ENCODE results near the gene NUDT5. TPM values are rescaled to one million over a fixed set of nuclear protein-coding genes. Genes with fewer than 3 reads are reported as not detected.

The NUDT5 gene
- total RNA-seq, 4 donors from 2014 or later, result 37.2 to 49.2 (median 41.8) TPM

- no peak for DNase-seq (ENCODE audit: low spot score in 2 of 2)
- Histone ChIP-seq H3K4me3 (no peak overlapping the region), H3K4me1 (peaks cover 15% of the 10 kb centered on the region), H3K27me3 (no peaks in the 10 kb centered on the region), H3K9me3 (no peaks in the 10 kb centered on the region), H3K36me3 (peaks cover 42% of the 10 kb centered on the region), H3K27ac (no peak overlapping the region)
- TF ChIP-seq CTCF (IDR thresholded peaks at IDR 0.05) (no peak), POLR2A (IDR thresholded peaks at IDR 0.05) (no peak), EP300 (IDR thresholded peaks at IDR 0.05) (no peak), POLR2AphosphoS5 (IDR thresholded peaks at IDR 0.05) (no peak)
- WGBS, result 35% methylated on average over 3 of the region's 3 CpGs
These were observed 17.9 kb upstream of the NUDT5 start for GRCh38 chr10:12213621-12214020.

DNA sequence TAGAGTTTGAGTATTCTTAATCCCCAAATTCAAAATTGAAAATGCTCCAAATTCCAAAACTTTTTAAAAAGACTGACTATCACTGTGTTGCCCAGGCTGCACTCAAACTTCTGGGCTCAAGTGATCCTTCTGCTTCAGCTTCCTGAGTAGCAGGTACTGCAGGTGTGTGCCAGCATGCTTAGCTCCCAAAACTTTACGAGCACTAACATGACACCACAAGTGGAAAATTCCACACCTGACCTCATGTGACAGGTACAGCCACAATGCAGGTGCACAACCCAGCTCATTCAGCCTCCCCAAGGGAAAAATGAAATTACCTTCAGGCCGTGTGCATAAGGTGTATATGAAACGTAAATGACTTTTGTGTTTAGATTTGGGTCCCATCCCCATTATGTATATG, 16.8 kb upstream of the NUDT5 start:
- Histone ChIP-seq H3K27me3 (no peaks in the 10 kb centered on the region), H3K9me3 (no peaks in the 10 kb centered on the region), H3K4me1 (peaks cover 15% of the 10 kb centered on the region), H3K36me3 (peaks cover 41% of the 10 kb centered on the region), H3K4me3 (no peak overlapping the region), H3K27ac (no peak overlapping the region)
- no peak for DNase-seq (ENCODE audit: low spot score in 2 of 2)
- 63% methylated on average over 3 of the region's 3 CpGs for WGBS
- TF ChIP-seq EP300 (IDR thresholded peaks at IDR 0.05), result no peak
- TF ChIP-seq CTCF (IDR thresholded peaks at IDR 0.05), result no peak
- no peak for TF ChIP-seq POLR2AphosphoS5 (IDR thresholded peaks at IDR 0.05)
- no peak for TF ChIP-seq POLR2A (IDR thresholded peaks at IDR 0.05)

- over 99% methylated on average over 5 of the region's 5 CpGs for WGBS
- H3K9me3 ChIP-seq, result no peaks in the 10 kb centered on the region
- no peak overlapping the region for H3K4me3 ChIP-seq
- no peaks in the 10 kb centered on the region for H3K4me1 ChIP-seq
- peaks cover 38% of the 10 kb centered on the region for H3K36me3 ChIP-seq
- TF ChIP-seq POLR2AphosphoS5 (IDR thresholded peaks at IDR 0.05), result no peak
- TF ChIP-seq CTCF (IDR thresholded peaks at IDR 0.05), result no peak
- TF ChIP-seq EP300 (IDR thresholded peaks at IDR 0.05), result no peak
- no peak for TF ChIP-seq POLR2A (IDR thresholded peaks at IDR 0.05)
- H3K27ac ChIP-seq, result no peak overlapping the region
- H3K27me3 ChIP-seq, result no peaks in the 10 kb centered on the region
- DNase-seq (ENCODE audit: low spot score in 2 of 2), result no peak
These were observed 12.8 kb upstream of the NUDT5 start for GRCh38 chr10:12208460-12208859.

- Histone ChIP-seq H3K27me3 (no peaks in the 10 kb centered on the region), H3K36me3 (peaks cover 47% of the 10 kb centered on the region), H3K4me3 (no peak overlapping the region), H3K27ac (no peak overlapping the region), H3K4me1 (no peaks in the 10 kb centered on the region), H3K9me3 (no peaks in the 10 kb centered on the region)
- WGBS, result 86% methylated on average over 3 of the region's 3 CpGs
- no peak for DNase-seq (ENCODE audit: low spot score in 2 of 2)
- TF ChIP-seq CTCF (IDR thresholded peaks at IDR 0.05), result no peak
These were observed 11.4 kb upstream of the NUDT5 start for GRCh38 chr10:12207114-12207513.

DNA sequence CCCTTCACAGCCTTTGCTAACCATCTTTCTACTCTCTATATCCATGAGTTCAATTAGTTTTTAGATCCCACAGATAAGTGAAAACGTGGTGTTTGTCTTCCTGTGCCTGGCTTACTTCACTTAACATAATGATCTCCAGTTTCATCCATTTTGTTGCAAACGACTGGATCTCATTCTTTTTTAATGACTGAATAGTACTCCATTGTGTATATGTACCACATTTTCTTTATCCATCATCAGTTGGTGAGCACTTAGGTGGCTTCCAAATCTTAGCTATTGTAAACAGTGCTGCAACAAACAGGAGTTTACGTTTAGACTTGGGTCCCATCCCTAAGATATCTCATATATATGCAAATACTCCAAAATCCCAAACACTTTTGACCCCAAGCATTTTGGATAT, 9.4 kb upstream of the NUDT5 start:
- H3K4me1 ChIP-seq, result no peaks in the 10 kb centered on the region
- no peaks in the 10 kb centered on the region for H3K27me3 ChIP-seq
- no peak for DNase-seq (ENCODE audit: low spot score in 2 of 2)
- no peaks in the 10 kb centered on the region for H3K9me3 ChIP-seq
- TF ChIP-seq POLR2AphosphoS5 (IDR thresholded peaks at IDR 0.05), result no peak
- TF ChIP-seq EP300 (IDR thresholded peaks at IDR 0.05), result no peak
- no peak for TF ChIP-seq POLR2A (IDR thresholded peaks at IDR 0.05)
- TF ChIP-seq CTCF (IDR thresholded peaks at IDR 0.05), result no peak
- H3K4me3 ChIP-seq, result no peak overlapping the region
- no peak overlapping the region for H3K27ac ChIP-seq
- H3K36me3 ChIP-seq, result peaks cover 48% of the 10 kb centered on the region
- 96% methylated on average over 3 of the region's 3 CpGs for WGBS
